Neural progenitor cell (in vitro differentiated cells): Measurements from ENCODE around the gene SAT1. TPM values are rescaled to one million over a fixed set of nuclear protein-coding genes. Genes with fewer than 3 reads are reported as not detected.

Source experiments
- DNase-seq: peaks from one replicate; pipeline ENCODE4 v3.0.0-alpha.2; 2016; ENCODE audit warnings: low spot score
- H2AFZ ChIP-seq: fragments of 200-600 bp; sonication (generic); replicated peaks from 2 replicates; pipeline ENCODE4 v1.6.1; 2016; ENCODE audit warnings: antibody characterized with exemption
- H3F3A ChIP-seq: fragments of 200-600 bp; sonication (generic); 2 replicates; pipeline ENCODE4 v1.6.1; 2016; ENCODE audit warnings: antibody characterized with exemption, low read depth
- H3K27ac ChIP-seq: fragments of 200-600 bp; sonication (generic); 2 replicates; pipeline ENCODE4 v1.5.1; 2016; ENCODE audit warnings: mild to moderate bottlenecking
- H3K27me3 ChIP-seq: fragments of 200-600 bp; sonication (generic); 2 replicates; pipeline ENCODE4 v1.6.1; 2016; ENCODE audit warnings: mild to moderate bottlenecking, moderate library complexity
- H3K36me3 ChIP-seq: fragments of 200-600 bp; sonication (generic); 2 replicates; pipeline ENCODE4 v1.5.1; 2016
- H3K4me1 ChIP-seq: fragments of 200-600 bp; sonication (generic); 2 replicates; pipeline ENCODE4 v1.6.1; 2016; ENCODE audit warnings: mixed run types
- H3K4me2 ChIP-seq: fragments of 200-600 bp; sonication (generic); 2 replicates; pipeline ENCODE4 v1.6.1; 2016
- H3K4me3 ChIP-seq: fragments of 200-600 bp; sonication (generic); 2 replicates; pipeline ENCODE4 v1.5.1; 2016
- H3K79me2 ChIP-seq: fragments of 200-600 bp; sonication (generic); 2 replicates; pipeline ENCODE4 v1.6.1; 2016; ENCODE audit warnings: low read depth
- H3K9ac ChIP-seq: fragments of 200-600 bp; sonication (generic); 2 replicates; pipeline ENCODE4 v1.6.1; 2016
- H3K9me3 ChIP-seq: fragments of 200-600 bp; sonication (generic); 2 replicates; pipeline ENCODE4 v1.5.1; 2016; ENCODE audit warnings: low read depth
- H4K20me1 ChIP-seq: fragments of 200-600 bp; sonication (generic); 2 replicates; pipeline ENCODE4 v1.6.1; 2016; ENCODE audit warnings: low read depth
- H3K27ac Mint-ChIP-seq: 3 replicates; pipeline ENCODE4 v1.8.0; 2021; ENCODE audit warnings: mixed read lengths
- H3K27me3 Mint-ChIP-seq: 2 replicates; pipeline ENCODE4 v1.8.0; 2022; ENCODE audit warnings: low read depth, mild to moderate bottlenecking, inconsistent platforms, moderate library complexity, mixed read lengths; ENCODE audit not compliant: insufficient read depth
- H3K36me3 Mint-ChIP-seq: 3 replicates; pipeline ENCODE4 v1.8.0; 2021; ENCODE audit warnings: mixed read lengths
- H3K4me1 Mint-ChIP-seq: 3 replicates; pipeline ENCODE4 v1.8.0; 2021; ENCODE audit warnings: mixed read lengths
- H3K4me3 Mint-ChIP-seq: 3 replicates; pipeline ENCODE4 v1.8.0; 2021; ENCODE audit warnings: mild to moderate bottlenecking, moderate library complexity, mixed read lengths
- H3K9me3 Mint-ChIP-seq: 3 replicates; pipeline ENCODE4 v1.8.0; 2020; ENCODE audit warnings: mixed read lengths
- CTCF ChIP-seq: fragments of 200-600 bp; sonication (generic); IDR thresholded peaks from 2 replicates; pipeline ENCODE4 v1.5.1; 2017; ENCODE audit warnings: antibody characterized with exemption, mild to moderate bottlenecking
- EZH2 ChIP-seq: fragments of 200-600 bp; sonication (generic); IDR thresholded peaks from 2 replicates; pipeline ENCODE4 v1.6.1; 2017; ENCODE audit warnings: antibody characterized with exemption, mild to moderate bottlenecking, moderate library complexity
- EZH2phosphoT487 ChIP-seq: fragments of 200-600 bp; sonication (generic); IDR thresholded peaks from 2 replicates; pipeline ENCODE4 v1.6.1; 2017; ENCODE audit warnings: antibody characterized with exemption
- total RNA-seq: library from RNA; depleted of rRNA; stranded (reverse); fragments of >200 nt; gene quantifications from 2 replicates; pipeline ENCODE4 v1.2.3, GENCODE V29; 2015; ENCODE audit warnings: low replicate concordance

Gene SAT1
- total RNA-seq, 1 donor from 2014 or later, result 168 TPM

- no peak for TF ChIP-seq EZH2phosphoT487
- no peak for TF ChIP-seq EZH2
- no peak for TF ChIP-seq CTCF
- Mint-ChIP-seq H3K4me3 (no peak overlapping the region), H3K27me3 (peaks cover 4% of the 10 kb centered on the region), H3K9me3 (no peaks in the 10 kb centered on the region), H3K27ac (no peak overlapping the region), H3K36me3 (no peaks in the 10 kb centered on the region), H3K4me1 (peaks cover 18% of the 10 kb centered on the region)
- Histone ChIP-seq H3K27ac (no peak overlapping the region), H2AFZ (no peak overlapping the region), H3K4me3 (no peak overlapping the region), H3K27me3 (no peaks in the 10 kb centered on the region), H3K4me2 (no peak overlapping the region), H3K36me3 (no peaks in the 10 kb centered on the region), H3K9ac (no peak overlapping the region), H3F3A (no peaks in the 10 kb centered on the region), H4K20me1 (no peaks in the 10 kb centered on the region), H3K9me3 (no peaks in the 10 kb centered on the region), H3K4me1 (peaks cover 10% of the 10 kb centered on the region), H3K79me2 (no peaks in the 10 kb centered on the region)
- no peak for DNase-seq
Observed at GRCh38 chrX:23815376-23815775, 32.4 kb downstream of the SAT1 start.

- H3K27me3 Mint-ChIP-seq, result peaks cover 4% of the 10 kb centered on the region
- no peak for DNase-seq
Observed at GRCh38 chrX:23816179-23816578, 33.2 kb downstream of the SAT1 start.

GRCh38 chrX:23817979-23818336 lies 35.0 kb downstream of the SAT1 start:
- Mint-ChIP-seq H3K27me3 (peaks cover 4% of the 10 kb centered on the region), H3K36me3 (no peaks in the 10 kb centered on the region), H3K27ac (no peak overlapping the region), H3K4me3 (no peak overlapping the region), H3K4me1 (peaks cover 6% of the 10 kb centered on the region), H3K9me3 (no peaks in the 10 kb centered on the region)
- no peaks in the 10 kb centered on the region for H3F3A ChIP-seq
- TF ChIP-seq EZH2phosphoT487 (no peak), CTCF (no peak), EZH2 (no peak)
- no peak for DNase-seq
- H3K4me3 ChIP-seq, result no peak overlapping the region
- no peak overlapping the region for H3K4me2 ChIP-seq
- no peaks in the 10 kb centered on the region for H3K36me3 ChIP-seq
- H3K27ac ChIP-seq, result no peak overlapping the region
- no peak overlapping the region for H3K9ac ChIP-seq
- H2AFZ ChIP-seq, result no peak overlapping the region
- no peaks in the 10 kb centered on the region for H3K79me2 ChIP-seq
- H4K20me1 ChIP-seq, result no peaks in the 10 kb centered on the region
- no peaks in the 10 kb centered on the region for H3K27me3 ChIP-seq
- H3K9me3 ChIP-seq, result no peaks in the 10 kb centered on the region
- no peaks in the 10 kb centered on the region for H3K4me1 ChIP-seq

More at GRCh38 chrX:23816179-23816578, 33.2 kb downstream of the SAT1 start:
- no peaks in the 10 kb centered on the region for H3K36me3 ChIP-seq
- no peak overlapping the region for H3K27ac Mint-ChIP-seq
- no peaks in the 10 kb centered on the region for H3K79me2 ChIP-seq
- no peak overlapping the region for H3K4me3 Mint-ChIP-seq
- TF ChIP-seq EZH2phosphoT487 (no peak), CTCF (no peak), EZH2 (no peak)
- peaks cover 10% of the 10 kb centered on the region for H3K4me1 Mint-ChIP-seq
- H4K20me1 ChIP-seq, result no peaks in the 10 kb centered on the region
- H3K4me2 ChIP-seq, result no peak overlapping the region
- no peak overlapping the region for H2AFZ ChIP-seq
- peaks cover 5% of the 10 kb centered on the region for H3K4me1 ChIP-seq
- H3K27me3 ChIP-seq, result no peaks in the 10 kb centered on the region
- no peaks in the 10 kb centered on the region for H3K9me3 ChIP-seq
- no peaks in the 10 kb centered on the region for H3K36me3 Mint-ChIP-seq
- H3K9me3 Mint-ChIP-seq, result no peaks in the 10 kb centered on the region
- H3K4me3 ChIP-seq, result no peak overlapping the region
- H3K9ac ChIP-seq, result no peak overlapping the region
- H3F3A ChIP-seq, result no peaks in the 10 kb centered on the region
- no peak overlapping the region for H3K27ac ChIP-seq
